HL-60 (cell line): ENCODE measurements around the gene GPR162.

Experiments used
- DNase-seq, 2 experiments: peaks; one replicate each; pipeline ENCODE4 v3.0.0-alpha.2; 2010 to 2020; ENCODE audit warnings: low read depth in 1 of 2, low spot score in 1 of 2
- H3K27ac ChIP-seq: fragments of 250-450 bp; sonication (Bioruptor Pico); replicated peaks from 2 replicates; pipeline ENCODE4 v1.5.1; 2020; ENCODE audit warnings: mild to moderate bottlenecking, moderate library complexity
- H3K27me3 ChIP-seq: fragments of 250-450 bp; sonication (Bioruptor Pico); 2 replicates; pipeline ENCODE4 v1.5.1; 2021; ENCODE audit warnings: mild to moderate bottlenecking, moderate library complexity; ENCODE audit not compliant: insufficient read depth, poor library complexity, severe bottlenecking
- H3K4me3 ChIP-seq: replicated peaks from 2 replicates; pipeline ENCODE4 v1.5.1; 2011; ENCODE audit warnings: mild to moderate bottlenecking, control low read depth, low read length; ENCODE audit not compliant: insufficient read depth
- GABPA ChIP-seq: IDR thresholded peaks from 2 replicates; pipeline ENCODE4 v1.6.1; 2012; ENCODE audit warnings: low read depth
- POLR2AphosphoS5 ChIP-seq: IDR thresholded peaks from 2 replicates; pipeline ENCODE4 v1.6.1; 2012; ENCODE audit warnings: low read depth
- SPI1 ChIP-seq: IDR thresholded peaks from 2 replicates; pipeline ENCODE4 v1.6.1; 2012; ENCODE audit warnings: low read depth, mild to moderate bottlenecking, borderline replicate concordance
- TF ChIP-seq, protein P1 (sequence below): IDR thresholded peaks from 2 replicates; pipeline ENCODE4 v1.6.1; 2012; ENCODE audit warnings: low read depth; ENCODE audit not compliant: insufficient replicate concordance
- TF ChIP-seq, protein P2 (sequence below): IDR thresholded peaks from one replicate; pipeline ENCODE4 v1.5.1; 2011; ENCODE audit warnings: low read length, control low read depth, inconsistent platforms; ENCODE audit not compliant: insufficient read depth

Gene GPR162

DNA sequence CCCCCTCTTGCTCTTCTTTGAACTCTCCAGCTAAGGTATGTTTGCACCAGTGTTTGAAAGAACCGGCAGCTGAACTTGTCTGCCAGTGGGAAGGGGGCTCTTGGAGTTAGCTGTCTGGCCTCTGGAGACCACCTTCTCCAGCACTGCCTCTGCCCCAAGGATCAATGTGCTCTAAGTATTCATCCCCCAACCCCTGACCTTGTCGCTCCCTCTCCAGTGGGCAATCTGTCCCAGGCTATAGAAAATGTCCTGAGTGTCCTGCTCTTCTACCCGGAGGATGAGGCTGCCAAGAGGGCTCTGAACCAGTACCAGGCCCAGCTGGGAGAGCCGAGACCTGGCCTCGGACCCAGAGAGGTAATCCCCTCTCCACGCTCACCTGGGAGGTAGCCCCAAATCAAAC is 9.4 kb downstream of the GPR162 start:
- H3K4me3 ChIP-seq, result no peak overlapping the region
- H3K27ac ChIP-seq, result no peak overlapping the region
- no peak for DNase-seq
- peaks cover 18% of the 10 kb centered on the region for H3K27me3 ChIP-seq
- TF ChIP-seq SPI1 (no peak), POLR2AphosphoS5 (no peak), GABPA (no peak)
- TF ChIP-seq, protein P1, sequence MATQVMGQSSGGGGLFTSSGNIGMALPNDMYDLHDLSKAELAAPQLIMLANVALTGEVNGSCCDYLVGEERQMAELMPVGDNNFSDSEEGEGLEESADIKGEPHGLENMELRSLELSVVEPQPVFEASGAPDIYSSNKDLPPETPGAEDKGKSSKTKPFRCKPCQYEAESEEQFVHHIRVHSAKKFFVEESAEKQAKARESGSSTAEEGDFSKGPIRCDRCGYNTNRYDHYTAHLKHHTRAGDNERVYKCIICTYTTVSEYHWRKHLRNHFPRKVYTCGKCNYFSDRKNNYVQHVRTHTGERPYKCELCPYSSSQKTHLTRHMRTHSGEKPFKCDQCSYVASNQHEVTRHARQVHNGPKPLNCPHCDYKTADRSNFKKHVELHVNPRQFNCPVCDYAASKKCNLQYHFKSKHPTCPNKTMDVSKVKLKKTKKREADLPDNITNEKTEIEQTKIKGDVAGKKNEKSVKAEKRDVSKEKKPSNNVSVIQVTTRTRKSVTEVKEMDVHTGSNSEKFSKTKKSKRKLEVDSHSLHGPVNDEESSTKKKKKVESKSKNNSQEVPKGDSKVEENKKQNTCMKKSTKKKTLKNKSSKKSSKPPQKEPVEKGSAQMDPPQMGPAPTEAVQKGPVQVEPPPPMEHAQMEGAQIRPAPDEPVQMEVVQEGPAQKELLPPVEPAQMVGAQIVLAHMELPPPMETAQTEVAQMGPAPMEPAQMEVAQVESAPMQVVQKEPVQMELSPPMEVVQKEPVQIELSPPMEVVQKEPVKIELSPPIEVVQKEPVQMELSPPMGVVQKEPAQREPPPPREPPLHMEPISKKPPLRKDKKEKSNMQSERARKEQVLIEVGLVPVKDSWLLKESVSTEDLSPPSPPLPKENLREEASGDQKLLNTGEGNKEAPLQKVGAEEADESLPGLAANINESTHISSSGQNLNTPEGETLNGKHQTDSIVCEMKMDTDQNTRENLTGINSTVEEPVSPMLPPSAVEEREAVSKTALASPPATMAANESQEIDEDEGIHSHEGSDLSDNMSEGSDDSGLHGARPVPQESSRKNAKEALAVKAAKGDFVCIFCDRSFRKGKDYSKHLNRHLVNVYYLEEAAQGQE, result no peak
- TF ChIP-seq, protein P2, sequence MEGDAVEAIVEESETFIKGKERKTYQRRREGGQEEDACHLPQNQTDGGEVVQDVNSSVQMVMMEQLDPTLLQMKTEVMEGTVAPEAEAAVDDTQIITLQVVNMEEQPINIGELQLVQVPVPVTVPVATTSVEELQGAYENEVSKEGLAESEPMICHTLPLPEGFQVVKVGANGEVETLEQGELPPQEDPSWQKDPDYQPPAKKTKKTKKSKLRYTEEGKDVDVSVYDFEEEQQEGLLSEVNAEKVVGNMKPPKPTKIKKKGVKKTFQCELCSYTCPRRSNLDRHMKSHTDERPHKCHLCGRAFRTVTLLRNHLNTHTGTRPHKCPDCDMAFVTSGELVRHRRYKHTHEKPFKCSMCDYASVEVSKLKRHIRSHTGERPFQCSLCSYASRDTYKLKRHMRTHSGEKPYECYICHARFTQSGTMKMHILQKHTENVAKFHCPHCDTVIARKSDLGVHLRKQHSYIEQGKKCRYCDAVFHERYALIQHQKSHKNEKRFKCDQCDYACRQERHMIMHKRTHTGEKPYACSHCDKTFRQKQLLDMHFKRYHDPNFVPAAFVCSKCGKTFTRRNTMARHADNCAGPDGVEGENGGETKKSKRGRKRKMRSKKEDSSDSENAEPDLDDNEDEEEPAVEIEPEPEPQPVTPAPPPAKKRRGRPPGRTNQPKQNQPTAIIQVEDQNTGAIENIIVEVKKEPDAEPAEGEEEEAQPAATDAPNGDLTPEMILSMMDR, result no peak

- no peak overlapping the region for H3K4me3 ChIP-seq
- TF ChIP-seq GABPA, result no peak
- H3K27ac ChIP-seq, result no peak overlapping the region
- H3K27me3 ChIP-seq, result peaks cover 18% of the 10 kb centered on the region
- no peak for DNase-seq
Observed at GRCh38 chr12:6831450-6831995, 9.9 kb downstream of the GPR162 start.

DNA sequence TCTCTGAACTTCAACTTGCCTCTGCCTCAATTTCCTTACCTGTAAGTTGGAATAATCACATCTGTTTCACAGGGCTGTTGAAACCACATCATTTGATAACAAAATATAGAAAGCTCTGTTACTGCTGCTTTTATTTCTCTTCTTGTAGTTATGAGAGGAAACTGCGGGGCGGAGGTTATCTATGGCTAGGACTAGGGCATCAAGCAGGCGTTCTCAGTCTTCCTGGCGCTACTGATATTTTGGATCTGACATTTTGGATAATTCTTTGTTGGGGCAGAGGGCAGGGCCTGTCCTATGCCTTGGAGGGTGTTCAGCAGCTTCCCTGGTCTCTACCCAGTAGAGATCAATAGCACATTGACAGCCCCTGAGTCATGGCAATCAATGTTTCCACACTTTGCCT is 10.5 kb downstream of the GPR162 start:
- TF ChIP-seq POLR2AphosphoS5, result no peak
- no peak for TF ChIP-seq GABPA
- TF ChIP-seq, protein P1, result no peak
- TF ChIP-seq, protein P2, result no peak
- TF ChIP-seq SPI1, result no peak
- no peak overlapping the region for H3K27ac ChIP-seq
- H3K4me3 ChIP-seq, result no peak overlapping the region
- H3K27me3 ChIP-seq, result peaks cover 17% of the 10 kb centered on the region
- DNase-seq, result no peak

- peaks cover 12% of the 10 kb centered on the region for H3K27me3 ChIP-seq
- TF ChIP-seq, protein P2, result no peak
- TF ChIP-seq GABPA, result no peak
- no peak overlapping the region for H3K4me3 ChIP-seq
- no peak overlapping the region for H3K27ac ChIP-seq
- DNase-seq, result no peak
Observed at GRCh38 chr12:6833189-6833890, 11.7 kb downstream of the GPR162 start.
